Astrocyte of the cerebellum (primary cell): Measurements from ENCODE around the gene RNF157.

Experiments
- DNase-seq: peaks from one replicate; pipeline ENCODE4 v3.0.0-alpha.2; 2011; ENCODE audit warnings: low read depth
- H3K4me3 ChIP-seq: 2 replicates; pipeline ENCODE4 v1.5.1; 2011; ENCODE audit warnings: mild to moderate bottlenecking, low read depth, low read length, moderate library complexity
- CTCF ChIP-seq: IDR thresholded peaks from 2 replicates; pipeline ENCODE4 v1.5.1; 2012; ENCODE audit warnings: low read length, low read depth, moderate library complexity, mild to moderate bottlenecking; ENCODE audit errors: missing control alignments
- in situ Hi-C: cut with HindIII; loops from 2 replicates; pipeline ENCODE4 v1.10.0; 2017; ENCODE audit warnings: low sequenced_read_pairs

RNF157 gene

GRCh38 chr17:76161619-76162266 lies 78.5 kb downstream of the RNF157 start:
- no peak overlapping the region for H3K4me3 ChIP-seq
- no peak for DNase-seq
- no peak for TF ChIP-seq CTCF
- in situ Hi-C loops: no loop called here

GRCh38 chr17:76160896-76161528 lies 79.3 kb downstream of the RNF157 start:
- H3K4me3 ChIP-seq: no peak overlapping the region
- DNase-seq: no peak
- in situ Hi-C loops: no loop called here
- no peak for TF ChIP-seq CTCF

GRCh38 chr17:76159157-76159556 lies 81.1 kb downstream of the RNF157 start:
- TF ChIP-seq CTCF: no peak

GRCh38 chr17:76157759-76158158 lies 82.5 kb downstream of the RNF157 start:
- in situ Hi-C loops: no loop called here
- TF ChIP-seq CTCF: no peak
- H3K4me3 ChIP-seq: no peak overlapping the region
- no peak for DNase-seq

More at GRCh38 chr17:76159157-76159556, 81.1 kb downstream of the RNF157 start:
- DNase-seq: no peak
- H3K4me3 ChIP-seq: no peak overlapping the region
- in situ Hi-C loops: no loop called here

- in situ Hi-C loops: no loop called here
- no peak for TF ChIP-seq CTCF
- no peak overlapping the region for H3K4me3 ChIP-seq
- DNase-seq: no peak
Observed at GRCh38 chr17:76156662-76156991, 83.7 kb downstream of the RNF157 start.

- no peak overlapping the region for H3K4me3 ChIP-seq
- DNase-seq: no peak
- no peak for TF ChIP-seq CTCF
- in situ Hi-C loops: no loop called here
Observed at GRCh38 chr17:76155988-76156661, 84.2 kb downstream of the RNF157 start.
